Mesenteric fat pad (tissue), 1 donor: ENCODE data around the gene PLD6. TPM values are rescaled to one million over a fixed set of nuclear protein-coding genes. Genes with fewer than 3 reads are reported as not detected.

Experiments used
- DNase-seq: peaks from one replicate; pipeline ENCODE4 v3.0.0-alpha.2; 2020; ENCODE audit warnings: low spot score
- long read RNA-seq: library from polyadenylated mRNA; unstranded; transcript quantifications from one replicate; pipeline ENCODE4 v2.0.0, GENCODE V29; 2020
- total RNA-seq: library from RNA; stranded (reverse); fragmentation: NEBNext Ultra II Directional; extraction: Animal tissue kit (Norgen Biotek cat#: 25700); gene quantifications from one replicate; pipeline ENCODE4 v1.2.1, GENCODE V29; 2021
- donor health status: DM: yes; HTN: yes; CAD: no.

Gene PLD6
- 12.4 TPM for total RNA-seq
- long read RNA-seq, transcript PLD6-201 (2 exons, 2,560 nt): major isoform, 46 of 54 reads
- long read RNA-seq, partial matches to known transcripts: 1 of 54 reads
- long read RNA-seq, other reads (novel, unspliced or antisense): 7 of 54 reads

GRCh38 chr17:17206124-17206912 is at the start of gene PLD6:
Gene PLD6 (minus strand): TSS chr17:17206333. CDS start chr17:17206286, 47 bp downstream.
- DNase-seq: peak; percentile 95

- peak; percentile 16 for DNase-seq
Observed at GRCh38 chr17:17255689-17256088, 49.6 kb upstream of the PLD6 start.

DNA sequence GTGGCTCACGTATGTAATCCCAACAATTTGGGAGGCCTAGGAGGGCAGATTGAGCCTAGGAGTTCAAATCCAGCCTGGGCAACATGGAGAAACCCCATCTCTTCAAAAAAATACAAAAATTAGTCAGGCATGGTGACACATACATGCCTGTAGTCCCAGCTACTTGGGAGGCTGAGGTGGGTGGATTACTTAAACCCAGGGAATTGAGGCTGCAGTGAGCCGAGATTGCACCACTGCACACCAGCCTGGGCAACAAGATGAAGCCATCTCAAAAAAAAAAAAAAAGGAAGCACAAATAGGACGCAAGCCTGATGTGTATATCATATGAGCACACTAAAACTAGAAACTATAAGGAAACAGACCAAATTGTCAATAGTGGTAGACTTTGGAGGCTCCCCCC is 47.9 kb upstream of the PLD6 start:
- DNase-seq: peak; percentile 20

- peak; percentile 9 for DNase-seq
Observed at GRCh38 chr17:17253406-17253805, 47.3 kb upstream of the PLD6 start.

GRCh38 chr17:17252149-17252661 is 46.1 kb upstream of the PLD6 start:
- DNase-seq: peak; percentile 28

GRCh38 chr17:17246879-17247278 is 40.7 kb upstream of the PLD6 start:
- DNase-seq: no peak

DNA sequence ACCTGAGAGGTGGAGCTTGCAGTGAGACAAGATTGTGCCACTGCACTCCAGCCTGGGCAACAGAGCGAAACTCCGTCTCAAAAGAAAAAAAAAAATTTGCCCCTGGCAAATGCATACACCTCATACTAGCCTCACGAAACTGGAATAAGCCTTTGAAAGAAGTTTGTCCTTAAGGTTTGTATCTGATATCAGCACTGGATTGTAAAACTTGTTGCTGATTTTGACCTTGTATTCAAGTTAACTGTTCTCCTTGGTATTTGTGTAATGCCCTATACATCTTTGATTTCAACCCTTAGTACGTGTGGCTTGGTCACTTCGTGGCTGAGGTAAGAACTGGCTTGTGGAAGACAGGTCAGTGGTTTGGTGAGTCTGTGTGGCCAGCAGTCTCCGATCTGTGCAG is 37.0 kb upstream of the PLD6 start:
- DNase-seq: no peak

DNA sequence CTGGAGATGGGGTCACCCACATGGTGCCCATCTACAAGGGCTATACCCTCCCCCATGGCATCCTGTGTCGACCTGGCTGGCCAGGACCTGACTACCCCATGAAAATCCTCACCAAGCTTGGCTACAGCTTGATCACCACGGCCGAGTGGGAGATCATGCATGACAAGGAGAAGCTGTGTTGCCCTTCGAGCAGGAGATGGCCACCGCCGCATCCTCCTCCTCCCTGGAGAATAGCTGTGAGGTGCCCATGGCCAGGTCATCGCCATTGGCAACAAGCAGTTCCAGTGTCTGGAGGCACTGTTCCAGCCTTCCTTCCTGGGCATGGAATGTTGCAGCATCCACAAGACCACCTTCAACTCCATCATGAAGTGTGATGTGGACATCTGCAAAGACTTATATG is 36.1 kb upstream of the PLD6 start:
- DNase-seq: no peak

DNA sequence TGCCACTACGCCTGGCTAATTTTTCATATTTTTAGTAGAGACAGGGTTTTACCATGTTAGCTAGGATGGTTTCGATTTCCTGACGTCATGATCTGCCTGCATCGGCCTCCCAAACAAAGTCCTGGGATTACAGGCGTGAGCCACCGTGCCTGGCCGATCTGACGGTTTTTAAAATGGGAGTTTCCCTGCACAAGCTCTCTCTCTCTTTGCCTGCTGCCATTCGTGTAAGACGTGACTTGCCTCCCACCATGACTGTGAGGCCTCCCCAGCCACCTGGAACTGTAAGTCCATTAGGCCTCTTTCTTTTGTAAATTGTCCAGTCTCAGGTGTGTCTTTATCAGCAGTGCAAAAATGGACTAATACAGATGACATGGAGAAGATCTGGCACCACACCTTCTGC is 35.5 kb upstream of the PLD6 start:
- no peak for DNase-seq

GRCh38 chr17:17239832-17240231 is 33.7 kb upstream of the PLD6 start:
- DNase-seq: no peak

DNA sequence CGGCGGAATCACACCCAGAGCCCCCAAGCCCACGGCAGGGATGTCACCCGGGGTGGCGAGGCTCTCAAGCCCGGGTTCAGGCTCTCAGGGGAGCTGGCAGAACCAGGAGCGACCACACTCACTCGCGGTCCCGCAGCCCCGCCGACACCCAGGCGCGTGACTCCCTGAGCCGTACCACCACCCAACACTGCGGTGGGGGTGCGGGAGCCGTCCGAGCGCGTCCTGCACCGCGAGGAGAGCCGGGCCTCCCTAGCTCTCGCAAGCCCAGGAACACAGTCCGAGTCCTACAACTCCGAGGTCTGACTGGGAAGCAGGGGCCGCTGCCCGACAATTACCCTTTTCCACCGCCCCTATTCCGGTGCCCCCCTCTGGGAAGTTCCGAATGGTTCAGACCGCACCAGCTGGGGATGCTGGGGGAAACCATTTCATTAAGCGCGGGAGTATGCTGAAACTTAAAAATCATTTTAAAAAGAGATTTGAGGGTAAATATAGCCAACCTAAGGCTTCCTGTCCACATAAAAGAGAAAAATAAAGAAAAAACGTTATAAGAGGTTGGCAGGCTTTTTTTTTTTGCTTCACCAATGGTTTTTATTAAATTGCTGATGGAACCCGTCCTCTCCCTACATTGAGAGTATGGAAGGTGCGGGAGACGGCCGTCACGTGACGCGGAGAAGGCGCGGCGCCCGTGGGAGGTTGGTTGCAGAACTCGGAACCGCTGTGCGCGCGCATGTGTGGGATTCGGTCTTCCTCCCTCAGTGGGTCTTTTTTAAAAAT is 31.1 kb upstream of the PLD6 start, which contains the start of gene FLCN:
Gene FLCN, minus strand, starts transcription at position 143 of the 774 bp plus-strand sequence. CDS start 9,031 bp downstream, outside the sequence.
- peak; percentile 97 for DNase-seq

- no peak for DNase-seq
Observed at GRCh38 chr17:17236295-17237025, 30.3 kb upstream of the PLD6 start.

- DNase-seq: no peak
Observed at GRCh38 chr17:17235212-17236174, 29.4 kb upstream of the PLD6 start.

DNA sequence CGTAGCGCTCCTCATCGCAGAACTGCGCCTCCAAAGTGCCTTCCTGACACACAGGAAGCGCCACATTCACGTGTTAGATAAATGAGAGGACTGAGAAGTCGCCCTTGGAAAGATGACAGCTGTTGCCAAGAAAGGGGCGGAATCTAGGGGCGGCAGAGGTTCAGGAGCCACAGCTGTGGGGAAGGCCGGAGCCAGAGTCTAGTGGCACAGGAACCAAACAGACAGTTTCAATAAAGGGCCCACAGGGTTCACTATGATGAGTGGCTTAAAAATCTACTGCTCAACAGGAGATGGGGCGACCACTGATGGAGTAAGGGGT is 26.1 kb upstream of the PLD6 start:
- DNase-seq: no peak

- no peak for DNase-seq
Observed at GRCh38 chr17:17231621-17232302, 25.6 kb upstream of the PLD6 start.

GRCh38 chr17:17229416-17230384 is 23.6 kb upstream of the PLD6 start:
- no peak for DNase-seq

- no peak for DNase-seq
Observed at GRCh38 chr17:17228521-17229279, 22.6 kb upstream of the PLD6 start.
